Stimulated activated CD8-positive, alpha-beta memory T cell treated with anti-CD3 and anti-CD28 coated beads, Interleukin-12 subunit alpha, Interleukin-12 subunit beta, amount 100 ng/mL, for 1 hour (primary cell): ENCODE measurements around the gene CEL.
"Not testable (repeated sequence)": the region's sequence is repeated elsewhere in the genome, so short reads cannot be mapped to it uniquely, and the experiment has no call there.

Experiments used
- DNase-seq: peaks from one replicate; pipeline ENCODE4 v3.0.0-alpha.2; 2020; ENCODE audit warnings: low read depth

Gene CEL

GRCh38 chr9:133046900-133047295 is 14.9 kb upstream of the CEL start:
- no peak for DNase-seq

GRCh38 chr9:133048595-133048994 is 13.2 kb upstream of the CEL start:
- DNase-seq = no peak

- DNase-seq = no peak
These were observed 12.7 kb upstream of the CEL start for GRCh38 chr9:133049043-133049442.

GRCh38 chr9:133050142-133050541 is 11.6 kb upstream of the CEL start:
- DNase-seq = no peak

GRCh38 chr9:133050781-133051180 is 11.0 kb upstream of the CEL start:
- DNase-seq = no peak

- no peak for DNase-seq
These were observed 10.4 kb upstream of the CEL start for GRCh38 chr9:133051281-133051900.

GRCh38 chr9:133051966-133052539 is 9.7 kb upstream of the CEL start:
- DNase-seq = no peak

- DNase-seq = no peak
These were observed 7.4 kb upstream of the CEL start for GRCh38 chr9:133054194-133054890.

GRCh38 chr9:133054966-133055365 is 6.8 kb upstream of the CEL start:
- DNase-seq = no peak

GRCh38 chr9:133055788-133056420 is 5.9 kb upstream of the CEL start:
- DNase-seq = no peak

- no peak for DNase-seq
These were observed 5.2 kb upstream of the CEL start for GRCh38 chr9:133056533-133056932.

- no peak for DNase-seq
These were observed 4.8 kb upstream of the CEL start for GRCh38 chr9:133057006-133057405.

- no peak for DNase-seq
These were observed 4.2 kb upstream of the CEL start for GRCh38 chr9:133057553-133057952.

- no peak for DNase-seq
These were observed 3.7 kb upstream of the CEL start for GRCh38 chr9:133058071-133058470.

- DNase-seq = no peak
These were observed 3.0 kb upstream of the CEL start for GRCh38 chr9:133058550-133059320.

GRCh38 chr9:133059623-133060022 is 2.2 kb upstream of the CEL start:
- no peak for DNase-seq

GRCh38 chr9:133060417-133060841 is 1.4 kb upstream of the CEL start:
- DNase-seq = no peak

GRCh38 chr9:133061019-133061763 is 590 bp upstream of the CEL start:
- not testable (repeated sequence) for DNase-seq

- not testable (repeated sequence) for DNase-seq
These were observed 788 bp downstream of the CEL start for GRCh38 chr9:133062569-133062968.

- no peak for DNase-seq
These were observed 1.3 kb downstream of the CEL start for GRCh38 chr9:133063159-133063499.

- DNase-seq = no peak
These were observed 1.9 kb downstream of the CEL start for GRCh38 chr9:133063500-133064231.
